ENCODE measurements around the gene NRCAM.

NRCAM gene

DNA sequence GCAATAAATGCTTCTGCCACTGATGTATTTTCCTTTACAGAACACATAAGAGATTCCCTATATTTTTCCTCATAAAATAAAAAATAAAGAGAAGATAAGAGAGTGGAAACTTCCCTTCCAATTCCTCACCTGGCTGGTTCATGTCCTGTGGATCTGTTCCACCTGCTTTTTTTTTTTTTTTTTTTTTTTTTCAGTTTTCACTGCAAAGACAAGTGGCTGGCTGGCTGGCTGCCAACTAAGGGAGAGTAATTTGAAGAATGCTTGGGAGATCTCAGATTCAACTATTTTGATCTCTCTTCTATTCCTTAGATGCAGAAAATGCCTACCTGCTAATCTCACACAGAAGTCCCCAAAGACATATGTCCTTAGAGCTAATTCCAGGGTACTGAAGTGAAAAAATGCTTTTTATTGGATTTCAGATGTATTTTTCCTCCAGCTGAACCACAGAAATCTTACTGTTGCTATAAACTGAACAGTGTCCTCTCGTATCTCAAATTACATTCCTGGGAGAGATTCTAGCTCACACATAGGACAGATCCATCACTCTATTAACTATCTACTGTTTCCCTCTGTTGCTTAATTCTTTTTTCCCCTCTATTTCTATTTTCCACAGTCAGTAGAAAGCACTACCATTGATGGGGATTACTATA, 120.8 kb downstream of the NRCAM start:
- DNase-seq = no peak

GRCh38 chr7:108332937-108333336, 123.3 kb downstream of the NRCAM start:
- no peak for DNase-seq

DNA sequence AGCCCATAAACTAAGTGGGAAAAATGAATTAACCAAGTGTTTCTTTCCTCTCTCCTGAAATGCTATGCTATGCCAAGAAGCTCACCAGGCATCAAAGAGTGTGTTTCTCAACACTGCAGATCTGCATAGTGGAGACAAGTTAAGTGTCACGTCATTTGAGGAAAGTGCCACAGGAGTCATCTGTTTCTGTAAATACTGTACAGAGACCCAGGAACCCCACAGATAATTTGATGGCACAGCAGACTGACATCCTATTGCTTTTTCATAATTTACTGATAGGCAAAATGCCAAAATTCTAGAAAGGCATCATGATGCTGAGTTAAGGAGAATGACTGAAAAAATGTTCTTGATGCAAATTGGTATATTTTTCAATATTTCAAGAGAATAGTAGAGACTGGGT, 124.3 kb downstream of the NRCAM start:
- DNase-seq = no peak

DNA sequence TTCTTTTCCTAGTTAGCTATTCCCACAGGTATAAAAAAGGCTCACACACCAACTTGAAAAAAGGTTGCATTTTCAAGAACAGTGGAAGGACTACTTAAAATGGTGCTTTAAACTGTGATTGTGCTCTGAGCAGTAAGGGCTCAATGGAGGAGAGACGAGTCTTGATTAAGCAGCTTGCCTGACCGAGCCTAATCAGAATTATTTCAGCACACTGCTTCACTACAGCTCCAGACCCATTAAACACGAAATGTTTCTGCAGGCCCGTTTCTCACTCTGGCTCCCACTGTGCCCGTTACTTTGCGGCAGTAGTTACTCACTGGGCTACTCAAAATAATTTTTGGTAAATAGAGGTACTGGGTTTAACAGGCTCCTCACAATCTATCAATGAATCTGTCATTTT, 126.0 kb downstream of the NRCAM start:
- DNase-seq = no peak

GRCh38 chr7:108329514-108329913, 126.7 kb downstream of the NRCAM start:
- no peak for DNase-seq

GRCh38 chr7:108328174-108328651, 128.0 kb downstream of the NRCAM start:
- no peak for DNase-seq

DNA sequence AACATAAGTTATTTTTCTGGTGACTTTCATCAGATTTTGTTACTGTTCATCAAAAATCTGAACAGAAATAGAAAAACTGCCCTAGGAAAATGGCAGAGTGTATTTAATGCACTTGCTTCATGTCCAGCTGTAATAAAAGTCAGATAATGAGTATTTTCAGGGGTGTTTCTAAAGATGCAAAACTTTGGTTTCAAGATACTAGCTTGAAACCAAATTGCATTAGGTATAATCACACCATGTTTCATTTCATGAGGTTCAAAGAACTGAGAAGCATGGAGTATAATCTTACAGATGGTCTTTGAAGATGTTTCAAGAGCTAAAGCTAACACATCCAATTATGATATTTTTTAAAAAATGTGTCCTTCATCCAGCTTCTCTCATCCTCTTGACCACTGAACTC, 128.9 kb downstream of the NRCAM start:
- no peak for DNase-seq

GRCh38 chr7:108326938-108327337, 129.3 kb downstream of the NRCAM start:
- DNase-seq = no peak

DNA sequence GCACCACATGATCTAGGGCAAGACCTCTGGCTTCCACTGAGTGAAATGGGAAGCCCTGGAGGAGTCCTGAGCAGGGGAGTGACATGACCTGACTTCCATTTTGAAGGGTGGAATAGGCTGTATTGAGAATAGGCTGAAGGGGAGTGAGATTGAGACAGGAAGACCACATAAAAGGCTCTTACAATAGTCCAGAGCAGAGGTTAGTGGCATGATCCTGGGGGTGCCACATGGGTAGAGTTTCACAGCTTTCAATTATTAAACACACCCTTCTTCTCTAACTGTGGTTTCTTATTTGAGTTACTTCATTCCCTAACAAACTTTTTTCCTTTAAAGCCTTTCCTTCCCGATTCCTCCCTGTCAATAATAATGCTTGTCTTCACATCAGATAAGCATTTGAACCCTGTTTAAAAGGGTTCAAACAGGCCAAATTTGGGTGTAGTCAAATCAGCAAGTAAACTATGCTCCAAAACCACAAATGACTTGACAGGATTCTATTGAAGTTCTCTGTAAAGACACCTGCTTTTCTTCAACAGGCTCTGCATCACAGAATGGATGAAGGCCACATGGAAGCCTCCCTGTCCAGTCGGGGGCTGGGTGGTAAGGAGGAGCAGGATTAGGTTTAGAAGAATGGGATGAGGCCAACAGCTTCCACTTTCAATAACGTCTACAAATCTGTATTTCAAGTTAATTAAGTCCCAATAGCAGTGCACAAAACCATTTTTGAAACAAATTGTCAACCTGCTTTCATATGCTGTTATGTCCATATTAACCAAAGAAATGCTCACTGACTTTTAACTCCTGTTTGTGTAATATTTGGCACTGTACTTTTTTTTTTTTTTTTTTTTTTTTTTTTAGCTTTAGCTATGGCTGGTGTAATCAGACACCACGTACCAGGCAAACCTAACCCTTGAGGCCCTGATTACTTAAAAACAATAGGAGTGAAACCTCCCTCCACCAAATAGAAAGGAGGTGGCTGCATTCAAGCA, 131.9 kb downstream of the NRCAM start:
- no peak for DNase-seq

GRCh38 chr7:108322925-108323832, 133.1 kb downstream of the NRCAM start:
- DNase-seq = no peak

- no peak for DNase-seq
Measured at GRCh38 chr7:108322046-108322445, 134.2 kb downstream of the NRCAM start.

DNA sequence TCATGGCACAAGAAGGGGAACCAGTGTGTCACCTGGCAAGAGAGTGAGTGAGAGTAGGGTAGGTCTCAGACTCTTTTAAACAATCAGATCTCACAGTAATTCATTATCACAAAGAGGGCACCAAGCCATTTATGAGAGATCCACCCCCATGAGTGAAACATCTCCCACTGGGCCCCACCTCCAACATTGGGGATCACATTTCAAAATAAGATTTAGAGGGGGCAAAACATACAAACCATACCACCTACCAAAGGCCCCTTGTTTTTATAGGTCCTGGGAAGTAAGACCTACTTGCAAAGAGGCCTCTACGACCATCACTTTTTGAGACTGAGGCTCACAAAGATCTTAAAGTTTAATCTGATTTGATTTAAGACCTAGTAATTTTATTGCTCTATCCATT, 134.9 kb downstream of the NRCAM start:
- no peak for DNase-seq

DNA sequence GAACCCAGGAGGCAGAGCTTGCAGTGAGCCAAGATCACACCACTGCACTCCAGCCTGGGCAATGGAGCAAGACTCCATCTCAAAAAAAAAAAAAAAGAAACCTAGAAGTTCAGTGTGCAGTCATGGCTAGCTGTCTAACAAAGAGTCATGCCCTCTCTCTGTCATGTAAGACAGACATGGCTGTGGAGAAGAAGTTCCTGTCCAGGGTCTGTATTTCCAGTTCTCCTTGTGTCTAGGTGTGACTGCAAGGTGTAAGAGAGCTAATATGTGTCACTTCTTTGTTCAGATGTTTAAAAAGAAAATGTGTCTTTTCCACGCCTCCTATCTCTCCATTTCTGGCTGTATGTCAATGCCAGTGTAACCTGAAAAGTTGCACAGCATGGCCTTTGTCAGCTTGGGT, 139.5 kb downstream of the NRCAM start:
- DNase-seq = no peak

- DNase-seq = no peak
Measured at GRCh38 chr7:108314551-108314950, 141.7 kb downstream of the NRCAM start.

- no peak for DNase-seq
Measured at GRCh38 chr7:108314049-108314448, 142.2 kb downstream of the NRCAM start.

DNA sequence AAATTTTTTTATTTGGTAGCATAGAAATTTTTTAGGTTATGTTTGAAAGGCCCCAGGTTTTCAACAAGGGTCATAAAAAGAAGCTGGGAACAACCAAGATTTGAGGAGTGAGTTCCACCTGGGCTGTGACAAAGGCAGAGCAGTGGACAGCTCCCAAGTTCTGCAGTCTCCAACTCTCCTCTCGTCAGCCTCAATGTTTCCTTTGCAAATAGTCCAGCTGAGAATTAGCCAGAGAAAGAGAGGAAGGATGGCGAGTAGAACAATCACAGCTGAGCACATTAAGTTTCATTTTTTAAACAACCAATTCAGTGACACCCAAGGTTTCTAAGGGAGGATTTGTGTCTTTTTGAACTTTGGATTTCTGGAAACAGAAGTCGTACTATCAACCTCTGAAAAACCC, 143.2 kb downstream of the NRCAM start:
- no peak for DNase-seq

- DNase-seq = no peak
Measured at GRCh38 chr7:108311446-108312168, 144.6 kb downstream of the NRCAM start.

GRCh38 chr7:108310351-108310750, 145.9 kb downstream of the NRCAM start:
- no peak for DNase-seq

GRCh38 chr7:108308903-108309302, 147.3 kb downstream of the NRCAM start:
- DNase-seq = no peak

- DNase-seq = no peak
Measured at GRCh38 chr7:108308276-108308675, 148.0 kb downstream of the NRCAM start.

DNA sequence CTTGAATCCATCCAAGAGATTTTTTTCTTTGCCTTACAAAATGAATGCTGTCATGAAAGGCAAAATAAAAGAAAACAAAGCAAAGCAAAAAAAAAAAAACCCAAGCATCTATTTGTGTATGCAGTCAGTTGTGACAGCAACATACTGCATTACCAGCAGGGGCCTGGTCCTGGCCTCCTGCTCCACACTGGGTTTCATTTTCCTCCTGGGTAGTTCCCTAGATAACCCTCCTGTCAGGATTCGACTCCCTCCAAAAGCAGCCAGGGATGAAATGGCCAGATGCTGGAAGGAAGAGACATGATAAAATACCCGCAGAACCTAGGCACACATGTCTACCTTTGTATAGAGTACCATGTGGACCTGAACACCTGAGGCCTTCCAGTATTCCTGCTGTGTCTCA, 148.6 kb downstream of the NRCAM start:
- no peak for DNase-seq

DNA sequence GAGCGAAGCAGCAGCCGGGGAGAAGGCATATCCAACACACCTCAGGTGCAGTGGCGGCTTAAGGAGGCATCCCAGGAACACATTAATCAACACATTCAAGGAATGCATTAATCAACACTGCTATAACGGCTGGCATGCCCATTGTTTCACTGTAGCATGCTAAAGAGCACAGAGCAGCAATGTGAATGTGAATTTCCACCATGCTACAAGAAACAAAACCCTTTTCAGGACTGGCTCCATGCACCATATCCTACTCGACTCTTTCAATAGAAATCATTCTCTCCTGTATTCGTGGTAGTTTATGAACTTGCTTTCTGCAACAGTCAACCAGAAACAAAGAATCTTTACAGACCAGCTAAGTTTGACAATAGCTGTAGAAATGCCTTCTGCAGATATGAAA, 149.0 kb downstream of the NRCAM start:
- DNase-seq = no peak
